GM12865 (cell line): ENCODE data around the gene PRDM2.

Experiments used
- DNase-seq: peaks from one replicate; pipeline ENCODE4 v3.0.0; 2010; ENCODE audit warnings: low read depth
- H3K4me3 ChIP-seq: 2 replicates; pipeline ENCODE4 v1.5.1; 2011; ENCODE audit warnings: mild to moderate bottlenecking, low read depth, low read length, control low read depth
- CTCF ChIP-seq: IDR thresholded peaks from 2 replicates; pipeline ENCODE4 v1.5.1; 2011; ENCODE audit warnings: low read length, control low read depth, low read depth, inconsistent platforms; ENCODE audit not compliant: insufficient read depth; ENCODE audit errors: missing control alignments

The PRDM2 gene

GRCh38 chr1:13749543-13750341, 49.8 kb downstream of the PRDM2 start:
- DNase-seq: peak; percentile 64
- H3K4me3 ChIP-seq: peak overlapping the region; percentile 84
- no peak for TF ChIP-seq CTCF

- no peak for TF ChIP-seq CTCF
- peak overlapping the region; percentile 84 for H3K4me3 ChIP-seq
- DNase-seq: peak; percentile 87
These were observed 51.5 kb downstream of the PRDM2 start for GRCh38 chr1:13751458-13751871.

- TF ChIP-seq CTCF: no peak
- H3K4me3 ChIP-seq: peak overlapping the region; percentile 84
- no peak for DNase-seq
These were observed 52.0 kb downstream of the PRDM2 start for GRCh38 chr1:13751985-13752384.

GRCh38 chr1:13752852-13753251, 52.9 kb downstream of the PRDM2 start:
- DNase-seq: no peak
- no peak overlapping the region for H3K4me3 ChIP-seq
- no peak for TF ChIP-seq CTCF

GRCh38 chr1:13753636-13754402, 53.8 kb downstream of the PRDM2 start:
- TF ChIP-seq CTCF: no peak
- H3K4me3 ChIP-seq: no peak overlapping the region
- peak; percentile 80 for DNase-seq

- TF ChIP-seq CTCF: no peak
- no peak overlapping the region for H3K4me3 ChIP-seq
- DNase-seq: no peak
These were observed 54.6 kb downstream of the PRDM2 start for GRCh38 chr1:13754510-13755103.
